OCI-LY3 (cell line): Measurements from ENCODE around the gene PLPPR2.

Experiments
- H2AFZ ChIP-seq: fragments of 200-600, 300-600 bp; shearing (Covaris generic); 2 replicates; pipeline ENCODE4 v1.6.0; 2014; ENCODE audit warnings: antibody characterized with exemption, low read depth, low read length
- H3K27ac ChIP-seq: fragments of 200-600, 300-600 bp; sonication (generic); 2 replicates; pipeline ENCODE4 v1.5.1; 2014; ENCODE audit warnings: mild to moderate bottlenecking, low read length, moderate library complexity, mixed read lengths
- H3K27me3 ChIP-seq: fragments of 200-600, 300-600 bp; sonication (generic); 2 replicates; pipeline ENCODE4 v1.6.1; 2014; ENCODE audit warnings: low read depth, low read length, mixed read lengths
- H3K36me3 ChIP-seq: fragments of 200-600, 300-600 bp; sonication (generic); replicated peaks from 2 replicates; pipeline ENCODE3; 2014; ENCODE audit warnings: low read depth, low read length, mixed read lengths
- H3K4me1 ChIP-seq: fragments of 300-600, 200-600 bp; sonication (generic); 2 replicates; pipeline ENCODE4 v1.6.1; 2014; ENCODE audit warnings: low read length, mixed read lengths
- H3K4me2 ChIP-seq: fragments of 200-600, 300-600 bp; sonication (generic); 2 replicates; pipeline ENCODE4 v1.6.1; 2014; ENCODE audit warnings: low read length, mixed read lengths
- H3K4me3 ChIP-seq: fragments of 300-600, 200-600 bp; sonication (generic); 2 replicates; pipeline ENCODE4 v1.5.1; 2014; ENCODE audit warnings: antibody characterized with exemption, mild to moderate bottlenecking, low read length, moderate library complexity
- H3K79me2 ChIP-seq: fragments of 300-600, 200-600 bp; shearing (Covaris generic); 2 replicates; pipeline ENCODE4 v1.6.1; 2014; ENCODE audit warnings: mild to moderate bottlenecking, low read length, mixed read lengths
- H3K9ac ChIP-seq: fragments of 300-600, 200-600 bp; shearing (Covaris generic); 2 replicates; pipeline ENCODE4 v1.6.0; 2014; ENCODE audit warnings: mild to moderate bottlenecking, low read length, moderate library complexity
- H3K9me3 ChIP-seq: fragments of 200-600, 300-600 bp; shearing (Covaris generic); 2 replicates; pipeline ENCODE4 v1.6.1; 2014; ENCODE audit warnings: low read length, mixed read lengths; ENCODE audit not compliant: insufficient read depth
- H4K20me1 ChIP-seq: fragments of 200-600, 300-600 bp; sonication (generic); 2 replicates; pipeline ENCODE4 v1.6.1; 2016; ENCODE audit warnings: low read length, mixed read lengths; ENCODE audit not compliant: insufficient read depth
- EZH2phosphoT487 ChIP-seq: fragments of 200-600 bp; shearing (Covaris generic); IDR thresholded peaks from 2 replicates; pipeline ENCODE4 v1.6.1; 2018; ENCODE audit warnings: antibody characterized with exemption, mixed run types, low read depth
- TF ChIP-seq, protein P1 (sequence below): fragments of 200-600, 300-600 bp; sonication (generic); IDR thresholded peaks from 2 replicates; pipeline ENCODE4 v1.5.1; 2014; ENCODE audit warnings: antibody characterized with exemption, low read length, low read depth

The PLPPR2 gene

DNA sequence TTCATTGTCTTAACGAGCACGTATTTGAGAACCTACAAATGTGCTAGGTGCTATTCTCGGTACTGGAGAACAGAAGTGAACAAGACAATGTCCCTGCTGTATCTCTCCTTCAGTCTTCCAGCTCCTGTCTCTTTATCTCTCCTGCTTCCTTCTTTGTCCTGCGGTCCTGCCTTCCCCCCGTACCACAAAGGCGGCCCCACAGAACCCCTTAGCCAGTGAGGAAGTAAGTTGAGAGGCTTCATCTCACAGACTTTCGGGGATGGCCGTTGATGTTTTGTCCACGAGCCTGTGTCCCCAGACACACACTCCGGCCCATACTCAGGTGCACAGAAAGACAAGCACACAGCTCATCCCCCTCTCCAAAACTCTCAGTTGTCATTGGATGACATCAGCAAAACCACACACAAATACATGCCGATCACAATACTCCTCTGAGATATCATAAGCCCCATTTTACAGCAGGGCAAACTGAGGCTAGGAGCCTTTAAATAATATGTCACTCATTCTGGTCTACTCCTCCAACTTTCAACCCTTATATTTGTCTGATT is 18.7 kb downstream of the PLPPR2 start:
- no peak for TF ChIP-seq EZH2phosphoT487
- TF ChIP-seq, protein P1, sequence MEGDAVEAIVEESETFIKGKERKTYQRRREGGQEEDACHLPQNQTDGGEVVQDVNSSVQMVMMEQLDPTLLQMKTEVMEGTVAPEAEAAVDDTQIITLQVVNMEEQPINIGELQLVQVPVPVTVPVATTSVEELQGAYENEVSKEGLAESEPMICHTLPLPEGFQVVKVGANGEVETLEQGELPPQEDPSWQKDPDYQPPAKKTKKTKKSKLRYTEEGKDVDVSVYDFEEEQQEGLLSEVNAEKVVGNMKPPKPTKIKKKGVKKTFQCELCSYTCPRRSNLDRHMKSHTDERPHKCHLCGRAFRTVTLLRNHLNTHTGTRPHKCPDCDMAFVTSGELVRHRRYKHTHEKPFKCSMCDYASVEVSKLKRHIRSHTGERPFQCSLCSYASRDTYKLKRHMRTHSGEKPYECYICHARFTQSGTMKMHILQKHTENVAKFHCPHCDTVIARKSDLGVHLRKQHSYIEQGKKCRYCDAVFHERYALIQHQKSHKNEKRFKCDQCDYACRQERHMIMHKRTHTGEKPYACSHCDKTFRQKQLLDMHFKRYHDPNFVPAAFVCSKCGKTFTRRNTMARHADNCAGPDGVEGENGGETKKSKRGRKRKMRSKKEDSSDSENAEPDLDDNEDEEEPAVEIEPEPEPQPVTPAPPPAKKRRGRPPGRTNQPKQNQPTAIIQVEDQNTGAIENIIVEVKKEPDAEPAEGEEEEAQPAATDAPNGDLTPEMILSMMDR: no peak
- Histone ChIP-seq H3K79me2 (peaks cover 10% of the 10 kb centered on the region), H2AFZ (peak overlapping the region; percentile 89), H3K36me3 (peaks cover 6% of the 10 kb centered on the region), H3K9me3 (no peaks in the 10 kb centered on the region), H3K27me3 (no peaks in the 10 kb centered on the region), H3K4me1 (peaks cover 23% of the 10 kb centered on the region), H3K27ac (peak overlapping the region; percentile 15; the same call in 1 of the 2 replicates), H3K4me2 (peak overlapping the region; percentile 99), H3K4me3 (peak overlapping the region; percentile 86), H4K20me1 (0 out of 2 replicates have a peak, but pooled peaks cover 4% of the 10 kb centered on the region), H3K9ac (peak overlapping the region; percentile 83)

DNA sequence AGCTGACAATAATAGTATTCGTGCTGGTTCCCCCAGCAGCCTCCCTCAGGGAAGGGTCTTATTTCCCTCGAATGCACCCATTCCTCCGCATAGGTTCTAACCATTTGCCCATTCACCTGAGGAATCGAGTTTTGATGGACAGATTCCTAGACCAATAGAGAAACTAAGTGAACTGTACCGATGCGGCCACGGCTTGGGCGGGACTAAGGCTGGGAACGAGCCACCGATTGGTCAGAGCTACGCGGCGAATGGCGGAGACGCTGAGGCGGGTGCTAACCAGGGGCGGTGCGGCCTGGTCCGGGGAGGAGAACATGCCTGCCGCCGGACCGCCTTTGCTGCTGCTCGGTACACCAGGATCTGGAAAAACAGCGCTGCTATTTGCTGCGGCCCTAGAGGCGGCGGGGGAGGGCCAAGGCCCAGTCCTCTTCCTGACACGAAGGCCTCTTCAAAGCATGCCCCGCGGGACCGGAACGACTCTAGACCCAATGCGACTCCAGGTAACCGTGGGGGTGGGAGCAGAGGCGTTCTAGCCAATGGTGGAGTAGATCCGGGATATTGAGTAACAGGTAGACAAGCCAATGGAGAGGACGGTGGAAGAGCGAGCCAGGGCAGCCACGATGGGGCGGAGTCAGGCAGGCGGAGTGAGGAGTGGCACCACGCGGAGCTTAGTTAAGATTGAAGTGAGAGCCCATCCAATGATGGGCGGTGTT is 19.4 kb downstream of the PLPPR2 start, which contains the start of gene SWSAP1:
TSS of gene SWSAP1 (plus strand) at position 234 of the 710 bp plus-strand sequence. CDS start at position 249, 15 bp downstream.
- Histone ChIP-seq H3K4me3 (peak within 1 kb of the TSS; percentile 86), H3K27me3 (no peaks in the 10 kb centered on the region), H4K20me1 (0 out of 2 replicates have a peak, but pooled peaks cover 1% of the 10 kb centered on the region), H3K9me3 (no peaks in the 10 kb centered on the region), H3K9ac (peak within 1 kb of the TSS; percentile 94), H3K4me2 (peak within 1 kb of the TSS; percentile 99), H3K27ac (peak within 1 kb of the TSS; percentile 78), H2AFZ (peak within 1 kb of the TSS; percentile 89), H3K36me3 (peaks cover 6% of the 10 kb centered on the region), H3K79me2 (peaks cover 10% of the 10 kb centered on the region), H3K4me1 (peaks cover 23% of the 10 kb centered on the region)
- TF ChIP-seq EZH2phosphoT487: no peak
- TF ChIP-seq, protein P1: no peak

DNA sequence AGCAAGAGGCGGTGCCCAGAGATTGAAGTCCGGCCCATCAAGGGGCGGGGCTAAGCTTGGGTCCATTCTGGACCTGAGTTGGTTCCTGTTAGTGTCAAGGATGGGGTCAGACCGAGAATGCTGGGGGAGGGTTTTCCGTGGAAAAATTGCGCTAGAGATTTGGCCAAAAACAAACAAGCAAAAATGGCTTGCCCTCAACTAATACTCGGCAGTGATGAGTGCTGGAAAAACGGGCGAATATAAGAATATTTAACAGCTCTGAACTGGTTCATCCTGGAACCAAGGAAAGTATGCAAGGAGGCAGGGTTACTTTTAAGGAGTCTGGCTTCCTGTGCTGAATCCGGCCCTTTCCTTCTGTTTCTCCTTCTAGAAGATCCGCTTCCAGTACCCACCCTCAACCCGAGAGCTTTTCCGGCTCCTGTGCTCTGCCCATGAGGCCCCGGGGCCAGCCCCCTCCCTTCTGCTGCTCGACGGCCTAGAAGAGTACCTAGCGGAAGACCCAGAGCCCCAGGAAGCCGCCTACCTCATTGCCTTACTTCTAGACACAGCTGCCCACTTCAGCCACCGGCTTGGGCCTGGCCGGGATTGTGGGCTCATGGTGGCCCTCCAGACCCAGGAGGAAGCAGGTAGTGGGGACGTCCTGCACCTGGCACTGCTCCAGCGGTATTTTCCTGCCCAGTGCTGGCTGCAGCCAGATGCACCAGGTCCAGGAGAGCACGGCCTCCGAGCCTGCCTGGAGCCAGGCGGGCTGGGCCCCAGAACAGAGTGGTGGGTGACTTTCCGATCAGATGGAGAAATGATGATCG is 20.1 kb downstream of the PLPPR2 start:
- Histone ChIP-seq H3K4me2 (peak overlapping the region; percentile 99), H2AFZ (peak overlapping the region; percentile 51), H3K79me2 (peaks cover 14% of the 10 kb centered on the region), H3K4me1 (peaks cover 28% of the 10 kb centered on the region), H3K27me3 (no peaks in the 10 kb centered on the region), H3K9me3 (no peaks in the 10 kb centered on the region), H3K9ac (peak overlapping the region; percentile 94), H4K20me1 (no peaks in the 10 kb centered on the region), H3K36me3 (peaks cover 6% of the 10 kb centered on the region), H3K4me3 (peak overlapping the region; percentile 86), H3K27ac (peak overlapping the region; percentile 70)
- TF ChIP-seq EZH2phosphoT487: no peak
- TF ChIP-seq, protein P1: no peak
